ENCODE results near the gene CEP57L1. TPM values are rescaled to one million over a fixed set of nuclear protein-coding genes. Genes with fewer than 3 reads are reported as not detected.
"Not testable (repeated sequence)": the region's sequence is repeated elsewhere in the genome, so short reads cannot be mapped to it uniquely, and the experiment has no call there.

CEP57L1 gene
- total RNA-seq, 1 experiment from 2014 or later, result 20.7 TPM

DNA sequence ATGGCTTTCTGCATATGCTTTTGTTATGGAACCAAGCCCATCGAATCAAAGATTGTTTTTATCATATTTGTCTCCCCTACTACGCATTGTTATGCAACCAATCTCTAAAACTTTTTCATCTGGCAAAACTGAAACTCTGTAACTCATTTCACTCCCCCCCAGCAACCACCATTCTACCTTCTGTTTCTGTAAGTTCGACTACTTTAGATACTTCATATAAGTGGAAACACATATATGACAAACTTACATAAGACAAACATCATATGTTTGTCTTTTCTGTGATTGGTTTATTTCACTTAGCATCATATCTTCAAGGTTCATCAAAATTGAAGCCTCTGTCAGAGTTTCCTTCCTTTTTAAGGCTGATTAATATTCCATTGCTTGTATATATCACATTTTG is 34.8 kb downstream of the CEP57L1 start:
- peaks cover 8% of the 10 kb centered on the region for H3K79me2 ChIP-seq (ENCODE audit: insufficient read depth, low read length)
- no peaks in the 10 kb centered on the region for H3K9me2 ChIP-seq (ENCODE audit: insufficient read depth)
- H3K36me3 ChIP-seq (ENCODE audit: control insufficient read depth in 1 of 2, insufficient read depth in 2 of 2, low read length in 2 of 2), result no peaks in the 10 kb centered on the region
- H2AFZ ChIP-seq (ENCODE audit: low read depth, low read length, poor library complexity, severe bottlenecking), result no peak overlapping the region
- no peak overlapping the region for H3K4me3 ChIP-seq (replicated peaks in 1 of 2; ENCODE audit: low read depth in 1 of 2, low read length in 2 of 2)
- CTCF ChIA-PET, result no interaction called here
- BruUV-seq (replicated peaks), result no TSS peak
- POLR2A ChIA-PET, result no interaction called here
- H4K20me1 ChIP-seq (ENCODE audit: insufficient read depth), result no peaks in the 10 kb centered on the region
- H3K27me3 ChIP-seq (ENCODE audit: insufficient read depth, low read length), result no peaks in the 10 kb centered on the region
- intact Hi-C loops (cut with micrococcal nuclease), result no loop called here
- H3K4me2 ChIP-seq (ENCODE audit: low read length), result no peak overlapping the region
- no peak overlapping the region for H3K9ac ChIP-seq (ENCODE audit: low read length)
- RAD21 ChIA-PET (ENCODE audit: low non-redundant PET in 1 of 2, low total read pairs in 2 of 2, uncharacterized antibody in 2 of 2, unreplicated experiment in 2 of 2), result no interaction called here
- DNase-seq (ENCODE audit: low read depth, low spot score) (no peak), ATAC-seq (no peak)
- no peaks in the 10 kb centered on the region for H3K9me3 ChIP-seq (ENCODE audit: control insufficient read depth in 1 of 2, insufficient read depth in 1 of 2, low read depth in 1 of 2, low read length in 2 of 2)
- no peaks in the 10 kb centered on the region for H3K4me1 ChIP-seq (ENCODE audit: control insufficient read depth in 1 of 2, insufficient read depth in 2 of 2, low read length in 2 of 2)
- H3K27ac ChIP-seq (ENCODE audit: low read depth, low read length), result no peak overlapping the region
- no peak for TF ChIP-seq EGR1 (IDR thresholded peaks at IDR 0.05; ENCODE audit: low read depth)
- TF ChIP-seq FOSL1 (IDR thresholded peaks at IDR 0.05; ENCODE audit: low read depth), result no peak
- TF ChIP-seq ZNF274 (IDR thresholded peaks at IDR 0.05; ENCODE audit: low read depth, low read length), result no peak
- no peak for TF ChIP-seq TCF7L2 (IDR thresholded peaks at IDR 0.05; ENCODE audit: borderline replicate concordance, extremely low read depth, insufficient read depth, insufficient read length)
- TF ChIP-seq, protein P1, sequence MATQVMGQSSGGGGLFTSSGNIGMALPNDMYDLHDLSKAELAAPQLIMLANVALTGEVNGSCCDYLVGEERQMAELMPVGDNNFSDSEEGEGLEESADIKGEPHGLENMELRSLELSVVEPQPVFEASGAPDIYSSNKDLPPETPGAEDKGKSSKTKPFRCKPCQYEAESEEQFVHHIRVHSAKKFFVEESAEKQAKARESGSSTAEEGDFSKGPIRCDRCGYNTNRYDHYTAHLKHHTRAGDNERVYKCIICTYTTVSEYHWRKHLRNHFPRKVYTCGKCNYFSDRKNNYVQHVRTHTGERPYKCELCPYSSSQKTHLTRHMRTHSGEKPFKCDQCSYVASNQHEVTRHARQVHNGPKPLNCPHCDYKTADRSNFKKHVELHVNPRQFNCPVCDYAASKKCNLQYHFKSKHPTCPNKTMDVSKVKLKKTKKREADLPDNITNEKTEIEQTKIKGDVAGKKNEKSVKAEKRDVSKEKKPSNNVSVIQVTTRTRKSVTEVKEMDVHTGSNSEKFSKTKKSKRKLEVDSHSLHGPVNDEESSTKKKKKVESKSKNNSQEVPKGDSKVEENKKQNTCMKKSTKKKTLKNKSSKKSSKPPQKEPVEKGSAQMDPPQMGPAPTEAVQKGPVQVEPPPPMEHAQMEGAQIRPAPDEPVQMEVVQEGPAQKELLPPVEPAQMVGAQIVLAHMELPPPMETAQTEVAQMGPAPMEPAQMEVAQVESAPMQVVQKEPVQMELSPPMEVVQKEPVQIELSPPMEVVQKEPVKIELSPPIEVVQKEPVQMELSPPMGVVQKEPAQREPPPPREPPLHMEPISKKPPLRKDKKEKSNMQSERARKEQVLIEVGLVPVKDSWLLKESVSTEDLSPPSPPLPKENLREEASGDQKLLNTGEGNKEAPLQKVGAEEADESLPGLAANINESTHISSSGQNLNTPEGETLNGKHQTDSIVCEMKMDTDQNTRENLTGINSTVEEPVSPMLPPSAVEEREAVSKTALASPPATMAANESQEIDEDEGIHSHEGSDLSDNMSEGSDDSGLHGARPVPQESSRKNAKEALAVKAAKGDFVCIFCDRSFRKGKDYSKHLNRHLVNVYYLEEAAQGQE (IDR thresholded peaks at IDR 0.05; ENCODE audit: low read depth), result no peak
- TF ChIP-seq EZH2phosphoT487 (IDR thresholded peaks at IDR 0.05; ENCODE audit: borderline replicate concordance), result no peak
- TF ChIP-seq ZFX (IDR thresholded peaks at IDR 0.05), result no peak
- TF ChIP-seq SIN3A (IDR thresholded peaks at IDR 0.05; ENCODE audit: low read depth), result no peak
- no peak for TF ChIP-seq CEBPB (IDR thresholded peaks at IDR 0.05; ENCODE audit: low read depth)
- TF ChIP-seq RAD21 (IDR thresholded peaks at IDR 0.05; ENCODE audit: low read depth), result no peak
- TF ChIP-seq ATF3 (IDR thresholded peaks at IDR 0.05), result no peak
- no peak for TF ChIP-seq JUND (IDR thresholded peaks at IDR 0.05)
- TF ChIP-seq, protein P2, sequence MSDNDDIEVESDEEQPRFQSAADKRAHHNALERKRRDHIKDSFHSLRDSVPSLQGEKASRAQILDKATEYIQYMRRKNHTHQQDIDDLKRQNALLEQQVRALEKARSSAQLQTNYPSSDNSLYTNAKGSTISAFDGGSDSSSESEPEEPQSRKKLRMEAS (IDR thresholded peaks at IDR 0.05), result no peak
- no peak for TF ChIP-seq CTCF (IDR thresholded peaks at IDR 0.05 in 2 of 3, conservative IDR thresholded peaks at IDR 0.05 in 1 of 3; ENCODE audit: borderline replicate concordance in 1 of 3, insufficient read depth in 1 of 3, low read depth in 2 of 3, low read length in 2 of 3)
- TF ChIP-seq POLR2AphosphoS5 (IDR thresholded peaks at IDR 0.05; ENCODE audit: low read depth, low read length), result no peak
- no peak for TF ChIP-seq EZH2 (IDR thresholded peaks at IDR 0.05)
- no peak for TF ChIP-seq SP1 (IDR thresholded peaks at IDR 0.05; ENCODE audit: low read depth)

DNA sequence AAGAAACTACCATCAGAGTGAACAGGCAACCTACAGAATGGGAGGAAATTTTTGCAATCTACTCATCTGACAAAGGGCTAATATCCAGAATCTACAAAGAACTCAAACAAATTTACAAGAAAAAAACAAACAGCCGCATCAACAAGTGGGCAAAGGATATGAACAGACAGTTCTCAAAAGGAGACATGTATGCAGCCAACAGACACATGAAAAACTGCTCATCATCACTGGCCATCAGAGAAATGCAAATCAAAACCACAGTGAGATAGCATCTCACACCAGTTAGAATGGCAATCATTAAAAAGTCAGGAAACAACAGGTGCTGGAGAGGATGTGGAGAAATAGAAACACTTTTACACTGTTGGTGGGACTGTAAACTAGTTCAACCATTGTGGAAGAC is 40.3 kb downstream of the CEP57L1 start:
- H3K79me2 ChIP-seq (ENCODE audit: insufficient read depth, low read length); intact Hi-C loops (cut with micrococcal nuclease); H3K27ac ChIP-seq (ENCODE audit: low read depth, low read length); ATAC-seq; BruUV-seq (replicated peaks); POLR2A ChIA-PET; H2AFZ ChIP-seq (ENCODE audit: low read depth, low read length, poor library complexity, severe bottlenecking); H3K4me3 ChIP-seq (replicated peaks in 1 of 2; ENCODE audit: low read depth in 1 of 2, low read length in 2 of 2); CTCF ChIA-PET; H3K4me1 ChIP-seq (ENCODE audit: control insufficient read depth in 1 of 2, insufficient read depth in 2 of 2, low read length in 2 of 2); H3K9me3 ChIP-seq (ENCODE audit: control insufficient read depth in 1 of 2, insufficient read depth in 1 of 2, low read depth in 1 of 2, low read length in 2 of 2); H3K9me2 ChIP-seq (ENCODE audit: insufficient read depth); H3K27me3 ChIP-seq (ENCODE audit: insufficient read depth, low read length); RAD21 ChIA-PET (ENCODE audit: low non-redundant PET in 1 of 2, low total read pairs in 2 of 2, uncharacterized antibody in 2 of 2, unreplicated experiment in 2 of 2); H3K9ac ChIP-seq (ENCODE audit: low read length); DNase-seq (ENCODE audit: low read depth, low spot score); H3K4me2 ChIP-seq (ENCODE audit: low read length); H4K20me1 ChIP-seq (ENCODE audit: insufficient read depth); H3K36me3 ChIP-seq (ENCODE audit: control insufficient read depth in 1 of 2, insufficient read depth in 2 of 2, low read length in 2 of 2): not testable (repeated sequence)

Measured in HCT116 (cell line).